HepG2 (cell line): ENCODE data around the gene FAHD1. TPM values are rescaled to one million over a fixed set of nuclear protein-coding genes. Genes with fewer than 3 reads are reported as not detected.
A peak's percentile ranks its signal among the peaks of the same experiment; 100 is the strongest.

ENCODE experiments used
- CEBPB ChIP-seq: IDR thresholded peaks from 2 replicates; pipeline ENCODE4 v1.6.1; 2011; ENCODE audit warnings: low read depth, low read length, improper control_type of control experiment, borderline replicate concordance
- ETV5 ChIP-seq: IDR thresholded peaks from 2 replicates; pipeline ENCODE4 v1.6.1; 2018; ENCODE audit warnings: missing biosample characterization, missing genetic modification reagents, inconsistent platforms, borderline replicate concordance
- FLYWCH1 ChIP-seq: sonication (generic); formaldehyde crosslinking; IDR thresholded peaks from 2 replicates; pipeline ENCODE4 v1.8.1; 2023; ENCODE audit warnings: mild to moderate bottlenecking, missing genetic modification reagents
- FOXK1 ChIP-seq: sonication (generic); formaldehyde crosslinking; IDR thresholded peaks from 2 replicates; pipeline ENCODE4 v1.4.0; 2020; ENCODE audit warnings: low read depth, missing genetic modification reagents, borderline replicate concordance
- HNF1B ChIP-seq: sonication (generic); formaldehyde crosslinking; IDR thresholded peaks from 2 replicates; pipeline ENCODE4 v1.5.1; 2020; ENCODE audit warnings: mild to moderate bottlenecking, moderate library complexity, missing genetic modification reagents
- MIXL1 ChIP-seq: IDR thresholded peaks from 2 replicates; pipeline ENCODE4 v1.6.1; 2016
- MXD3 ChIP-seq: IDR thresholded peaks from 2 replicates; pipeline ENCODE4 v1.6.1; 2016; ENCODE audit warnings: mild to moderate bottlenecking, missing biosample characterization, missing genetic modification reagents
- PRDM10 ChIP-seq: sonication (generic); formaldehyde crosslinking; IDR thresholded peaks from 2 replicates; pipeline ENCODE4 v1.4.0; 2020; ENCODE audit warnings: low read depth, missing genetic modification reagents
- REL ChIP-seq: sonication (generic); formaldehyde crosslinking; conservative IDR thresholded peaks from 2 replicates; pipeline ENCODE4 v1.8.0; 2022; ENCODE audit warnings: mild to moderate bottlenecking, missing genetic modification reagents, moderate library complexity
- SAFB2 ChIP-seq: sonication (generic); formaldehyde crosslinking; IDR thresholded peaks from 2 replicates; pipeline ENCODE4 v1.5.1; 2020; ENCODE audit warnings: missing genetic modification reagents, low read depth, mild to moderate bottlenecking, borderline replicate concordance
- SOX5 ChIP-seq: IDR thresholded peaks from 2 replicates; pipeline ENCODE4 v1.6.1; 2016; ENCODE audit warnings: borderline replicate concordance
- SRSF1 ChIP-seq: fragments of 200-400 bp; formaldehyde crosslinking; optimal IDR thresholded peaks from 2 replicates; pipeline ENCODE3; 2017; ENCODE audit warnings: mild to moderate bottlenecking, low read depth, low read length, moderate library complexity
- U2AF2 ChIP-seq: fragments of 200-400 bp; formaldehyde crosslinking; IDR thresholded peaks from 2 replicates; pipeline ENCODE4 v1.6.1; 2017; ENCODE audit warnings: low read depth, mild to moderate bottlenecking, low read length
- ZBTB33 ChIP-seq: sonication (generic); formaldehyde crosslinking; IDR thresholded peaks from 2 replicates; pipeline ENCODE4 v1.4.0; 2020; ENCODE audit warnings: missing genetic modification reagents
- ZFP36L1 ChIP-seq: sonication (generic); formaldehyde crosslinking; IDR thresholded peaks from 2 replicates; pipeline ENCODE4 v1.8.0; 2022; ENCODE audit warnings: mild to moderate bottlenecking, missing genetic modification reagents, moderate library complexity
- ZNF446 ChIP-seq: sonication (generic); formaldehyde crosslinking; IDR thresholded peaks from 2 replicates; pipeline ENCODE4 v1.5.0; 2020; ENCODE audit warnings: mild to moderate bottlenecking, missing genetic modification reagents
- ZNF512 ChIP-seq: sonication (generic); formaldehyde crosslinking; IDR thresholded peaks from 2 replicates; pipeline ENCODE4 v1.4.0; 2020; ENCODE audit warnings: mild to moderate bottlenecking, missing genetic modification reagents
- ZNF569 ChIP-seq: sonication (generic); formaldehyde crosslinking; IDR thresholded peaks from 2 replicates; pipeline ENCODE4 v1.5.0; 2020; ENCODE audit warnings: mild to moderate bottlenecking, missing genetic modification reagents, moderate library complexity, borderline replicate concordance
- ZSCAN20 ChIP-seq: sonication (generic); formaldehyde crosslinking; IDR thresholded peaks from 2 replicates; pipeline ENCODE4 v1.4.0; 2020; ENCODE audit warnings: missing genetic modification reagents, mild to moderate bottlenecking, borderline replicate concordance
- ZSCAN21 ChIP-seq: sonication (generic); formaldehyde crosslinking; IDR thresholded peaks from 2 replicates; pipeline ENCODE4 v1.8.0; 2022; ENCODE audit warnings: mild to moderate bottlenecking, missing genetic modification reagents, moderate library complexity, borderline replicate concordance
- polyA plus RNA-seq, 8 experiments: library from polyadenylated mRNA; depleted of rRNA in 3 of 8; stranded (reverse) in 7 of 8; unstranded in 1 of 8; fragments of >200 nt; fragmentation: Illumina TruSeq in 4 of 8; extraction: Trizol in 4 of 8; gene quantifications; 2 replicates each; pipeline versions ENCODE4 v1.2.1 to v1.2.3, GENCODE V29; 2011 to 2016; ENCODE audit warnings: low read depth in 4 of 8, missing spikeins in 1 of 8, mixed read lengths in 1 of 8; ENCODE audit not compliant: insufficient read depth in 1 of 8
- total RNA-seq, 5 experiments: library from RNA; depleted of rRNA; stranded (reverse); fragments of >200 nt; fragmentation: Illumina TruSeq; extraction: Trizol; gene quantifications; 2 replicates each; pipeline ENCODE4 v1.2.3, GENCODE V29; 2016; ENCODE audit warnings: low read depth in 1 of 5

FAHD1 gene
- total and polyA plus RNA-seq, 2 of the 13 experiments (the other 11 are each of a cell fraction or from before 2014, with no cell fraction given) = 39.0 to 45.3 TPM

- TF ChIP-seq MIXL1 (peak; percentile 62; the same call in 1 of the 2 replicates), SRSF1 (no peak), ZFP36L1 (CRISPR knock-in tag) (peak; percentile 62; the same call in 1 of the 2 replicates), SOX5 (CRISPR knock-in tag) (peak; percentile 76), HNF1B (CRISPR knock-in tag) (peak; percentile 88), ZBTB33 (CRISPR knock-in tag) (peak; percentile 36; the same call in 1 of the 2 replicates), ZNF512 (CRISPR knock-in tag) (no peak), ZNF569 (CRISPR knock-in tag) (no peak), MXD3 (CRISPR knock-in tag) (no peak), PRDM10 (CRISPR knock-in tag) (peak; percentile 91; the same call in 1 of the 2 replicates), ZSCAN20 (no peak), U2AF2 (no peak), REL (CRISPR knock-in tag) (no peak), FLYWCH1 (CRISPR knock-in tag) (no peak), ZNF446 (CRISPR knock-in tag) (no peak), ETV5 (CRISPR knock-in tag) (peak; percentile 41; the same call in 1 of the 2 replicates), CEBPB (no peak), FOXK1 (peak; percentile 55), ZSCAN21 (CRISPR knock-in tag) (peak; percentile 61; the same call in 1 of the 2 replicates), SAFB2 (0 out of 2 replicates have a peak, but pooled peaks have one; percentile 54)
Observed at GRCh38 chr16:1832838-1833454, 5.9 kb downstream of the FAHD1 start (continued).
